Hepatocyte (in vitro differentiated cells): ENCODE data around the gene KIF1B. TPM values are rescaled to one million over a fixed set of nuclear protein-coding genes. Genes with fewer than 3 reads are reported as not detected.
A peak's percentile ranks its signal among the peaks of the same experiment; 100 is the strongest.

Experiments used
- DNase-seq: peaks from one replicate; pipeline ENCODE4 v3.0.0-alpha.2; 2016; ENCODE audit warnings: low spot score
- H2AFZ ChIP-seq: fragments of 200-600 bp; sonication (generic); 2 replicates; pipeline ENCODE4 v1.6.0; 2016; ENCODE audit warnings: antibody characterized with exemption, mild to moderate bottlenecking
- H3K27ac ChIP-seq: fragments of 200-600 bp; sonication (generic); 2 replicates; pipeline ENCODE4 v1.5.1; 2016; ENCODE audit warnings: mild to moderate bottlenecking
- H3K27me3 ChIP-seq: fragments of 200-600 bp; sonication (generic); 2 replicates; pipeline ENCODE4 v1.6.1; 2016
- H3K36me3 ChIP-seq: fragments of 200-600 bp; sonication (generic); replicated peaks from 2 replicates; pipeline ENCODE4 v1.5.1; 2016; ENCODE audit warnings: low read depth; ENCODE audit not compliant: insufficient read depth
- H3K4me1 ChIP-seq: fragments of 200-600 bp; sonication (generic); 2 replicates; pipeline ENCODE4 v1.5.1; 2016; ENCODE audit warnings: mild to moderate bottlenecking, moderate library complexity; ENCODE audit not compliant: insufficient read depth
- H3K4me2 ChIP-seq: fragments of 200-600 bp; sonication (generic); 2 replicates; pipeline ENCODE4 v1.6.0; 2016
- H3K4me3 ChIP-seq: fragments of 200-600 bp; sonication (generic); 2 replicates; pipeline ENCODE4 v1.5.1; 2016; ENCODE audit warnings: mild to moderate bottlenecking
- H3K79me2 ChIP-seq: fragments of 200-600 bp; sonication (generic); 2 replicates; pipeline ENCODE4 v1.6.0; 2017; ENCODE audit warnings: mild to moderate bottlenecking
- H3K9me2 ChIP-seq: fragments of 200-600 bp; sonication (generic); replicated peaks from 2 replicates; pipeline ENCODE4 v1.6.0; 2017; ENCODE audit warnings: mild to moderate bottlenecking; ENCODE audit not compliant: insufficient read depth
- H3K9me3 ChIP-seq: fragments of 200-600 bp; sonication (generic); 2 replicates; pipeline ENCODE4 v1.5.1; 2016; ENCODE audit warnings: low read depth, mild to moderate bottlenecking
- H4K20me1 ChIP-seq: fragments of 200-600 bp; sonication (generic); 2 replicates; pipeline ENCODE4 v1.6.0; 2016; ENCODE audit warnings: mild to moderate bottlenecking; ENCODE audit not compliant: insufficient read depth, poor library complexity, severe bottlenecking
- EZH2 ChIP-seq: fragments of 200-600 bp; sonication (generic); IDR thresholded peaks from 2 replicates; pipeline ENCODE4 v1.6.1; 2016; ENCODE audit warnings: antibody characterized with exemption, mild to moderate bottlenecking, borderline replicate concordance
- EZH2phosphoT487 ChIP-seq: fragments of 200-600 bp; sonication (generic); IDR thresholded peaks from one replicate; pipeline ENCODE4 v1.6.1; 2018; ENCODE audit warnings: antibody characterized with exemption, mild to moderate bottlenecking, low read depth, moderate library complexity; ENCODE audit not compliant: unreplicated experiment, severe bottlenecking
- WGBS: methylation state at CpG from one replicate; pipeline ENCODE4 v1.1.6; 2016; ENCODE audit warnings: low lambda C conversion rate; ENCODE audit errors: missing lambda C conversion rate; 5-methylcytosine and 5-hydroxymethylcytosine counted together
- polyA plus RNA-seq: library from polyadenylated mRNA; unstranded; fragments of >200 nt; fragmentation: Nextera tagmentation; extraction: Ambion mirVana; gene quantifications from 2 replicates; pipeline ENCODE4 v1.2.1, GENCODE V29; 2016
- total RNA-seq: library from RNA; depleted of rRNA; stranded (reverse); fragments of >200 nt; gene quantifications from 2 replicates; pipeline ENCODE4 v1.2.3, GENCODE V29; 2014
- TF ChIP-seq, protein P1 (sequence below): fragments of 200-600 bp; sonication (generic); IDR thresholded peaks from 2 replicates; pipeline ENCODE4 v1.5.1; 2016; ENCODE audit warnings: antibody characterized with exemption, mild to moderate bottlenecking; ENCODE audit not compliant: poor library complexity

The KIF1B gene
- total and polyA plus RNA-seq, 2 experiments from 2014 or later, result 14.6 to 37.0 TPM

DNA sequence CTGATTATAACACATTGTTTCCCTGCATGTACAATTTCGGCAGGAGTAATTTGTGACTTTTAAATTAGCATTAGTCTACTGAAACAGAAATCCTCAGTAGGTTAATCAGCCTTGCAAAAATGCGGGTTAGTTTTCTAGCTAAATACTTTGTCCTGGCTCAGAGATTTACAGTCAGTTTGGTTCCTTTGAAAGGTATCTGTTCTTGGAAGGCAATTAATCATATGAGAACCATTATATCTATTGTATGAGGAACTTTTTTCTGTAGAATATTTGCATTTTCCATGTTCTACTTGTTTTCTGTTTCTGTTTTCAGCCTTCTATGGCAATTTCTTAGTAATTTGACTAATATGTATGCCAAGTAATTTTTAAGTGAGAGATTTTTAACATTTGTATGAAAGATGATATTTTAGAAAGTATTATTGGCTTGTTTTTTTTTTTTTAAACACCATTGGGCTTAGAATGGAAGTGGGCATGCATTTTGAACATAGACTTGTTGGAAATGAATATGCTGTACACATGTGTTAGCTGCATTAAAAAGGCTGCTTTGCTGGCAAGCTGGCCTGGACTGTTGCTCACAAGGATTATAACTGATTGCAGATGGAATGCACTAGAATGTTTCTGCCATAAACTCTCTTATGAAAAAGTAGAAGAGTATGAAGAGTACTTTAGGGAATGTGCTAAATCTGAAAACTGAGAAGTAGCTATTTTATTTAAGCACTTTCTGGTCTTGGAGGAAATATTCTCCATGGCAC is 26.2 kb downstream of the KIF1B start:
- Histone ChIP-seq H4K20me1 (peaks cover 23% of the 10 kb centered on the region), H3K4me1 (peaks cover 4% of the 10 kb centered on the region), H3K9me3 (no peaks in the 10 kb centered on the region), H3K4me3 (no peak overlapping the region), H3K4me2 (no peak overlapping the region), H3K27me3 (no peaks in the 10 kb centered on the region), H3K9me2 (no peaks in the 10 kb centered on the region), H3K27ac (peak overlapping the region; percentile 22), H3K79me2 (peaks cover 82% of the 10 kb centered on the region), H3K36me3 (no peaks in the 10 kb centered on the region), H2AFZ (no peak overlapping the region)
- TF ChIP-seq, protein P1, sequence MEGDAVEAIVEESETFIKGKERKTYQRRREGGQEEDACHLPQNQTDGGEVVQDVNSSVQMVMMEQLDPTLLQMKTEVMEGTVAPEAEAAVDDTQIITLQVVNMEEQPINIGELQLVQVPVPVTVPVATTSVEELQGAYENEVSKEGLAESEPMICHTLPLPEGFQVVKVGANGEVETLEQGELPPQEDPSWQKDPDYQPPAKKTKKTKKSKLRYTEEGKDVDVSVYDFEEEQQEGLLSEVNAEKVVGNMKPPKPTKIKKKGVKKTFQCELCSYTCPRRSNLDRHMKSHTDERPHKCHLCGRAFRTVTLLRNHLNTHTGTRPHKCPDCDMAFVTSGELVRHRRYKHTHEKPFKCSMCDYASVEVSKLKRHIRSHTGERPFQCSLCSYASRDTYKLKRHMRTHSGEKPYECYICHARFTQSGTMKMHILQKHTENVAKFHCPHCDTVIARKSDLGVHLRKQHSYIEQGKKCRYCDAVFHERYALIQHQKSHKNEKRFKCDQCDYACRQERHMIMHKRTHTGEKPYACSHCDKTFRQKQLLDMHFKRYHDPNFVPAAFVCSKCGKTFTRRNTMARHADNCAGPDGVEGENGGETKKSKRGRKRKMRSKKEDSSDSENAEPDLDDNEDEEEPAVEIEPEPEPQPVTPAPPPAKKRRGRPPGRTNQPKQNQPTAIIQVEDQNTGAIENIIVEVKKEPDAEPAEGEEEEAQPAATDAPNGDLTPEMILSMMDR, result no peak
- TF ChIP-seq EZH2phosphoT487, result no peak
- no peak for TF ChIP-seq EZH2
- 77% methylated on average over 2 of the region's 2 CpGs for WGBS
- no peak for DNase-seq

DNA sequence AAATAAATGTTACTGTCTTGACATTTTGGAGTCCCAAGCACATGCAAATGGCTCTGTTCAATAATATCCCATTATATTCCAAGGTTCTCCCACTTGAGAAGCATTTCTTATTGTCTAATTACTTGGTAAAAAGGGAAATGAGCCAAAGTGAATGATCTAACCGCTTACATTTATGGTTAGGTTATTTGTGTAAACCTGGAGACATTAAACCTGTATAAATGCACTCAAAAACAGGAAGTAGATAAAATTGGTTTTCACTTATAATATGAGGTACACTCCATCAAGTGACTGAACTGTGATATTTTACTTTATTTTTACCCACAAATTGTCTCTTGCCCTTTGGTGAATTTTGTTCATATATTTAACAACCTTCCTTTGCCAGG is 26.8 kb downstream of the KIF1B start:
- H3K9me3 ChIP-seq, result no peaks in the 10 kb centered on the region
- WGBS, result 93% methylated on average over 1 of the region's 1 CpG
- H3K79me2 ChIP-seq, result peaks cover 83% of the 10 kb centered on the region
- H3K4me1 ChIP-seq, result peaks cover 4% of the 10 kb centered on the region
- H3K27me3 ChIP-seq, result no peaks in the 10 kb centered on the region
- TF ChIP-seq, protein P1, result no peak
- no peak overlapping the region for H3K4me3 ChIP-seq
- H3K27ac ChIP-seq, result peak overlapping the region; percentile 22
- no peaks in the 10 kb centered on the region for H3K9me2 ChIP-seq
- H2AFZ ChIP-seq, result no peak overlapping the region
- no peaks in the 10 kb centered on the region for H3K36me3 ChIP-seq
- H4K20me1 ChIP-seq, result peaks cover 18% of the 10 kb centered on the region
- no peak for DNase-seq
- H3K4me2 ChIP-seq, result no peak overlapping the region

GRCh38 chr1:10242135-10242534 is 31.8 kb downstream of the KIF1B start:
- Histone ChIP-seq H3K4me2 (no peak overlapping the region), H3K9me2 (no peaks in the 10 kb centered on the region), H3K4me3 (no peak overlapping the region), H3K9me3 (no peaks in the 10 kb centered on the region), H3K4me1 (no peaks in the 10 kb centered on the region), H3K27ac (no peak overlapping the region), H2AFZ (no peak overlapping the region), H3K36me3 (no peaks in the 10 kb centered on the region), H4K20me1 (peaks cover 15% of the 10 kb centered on the region), H3K79me2 (peaks cover 89% of the 10 kb centered on the region), H3K27me3 (no peaks in the 10 kb centered on the region)
- TF ChIP-seq, protein P1, result no peak
- no peak for TF ChIP-seq EZH2phosphoT487
- TF ChIP-seq EZH2, result no peak
- 89% methylated on average over 7 of the region's 7 CpGs for WGBS
- DNase-seq, result no peak
